MCF 10A (cell line): ENCODE data around the gene SS18. TPM values are rescaled to one million over a fixed set of nuclear protein-coding genes. Genes with fewer than 3 reads are reported as not detected.

Experiments used
- BruUV-seq: library from RNA; stranded (reverse); fragments of 400-500 nt; replicated peaks from 2 replicates; lab custom pipeline; 2021; lab: Mats Ljungman, UMichigan
- CTCF ChIA-PET: fragments of 300-600 bp; sonication (Branson Sonifier 250); formaldehyde crosslinking; extraction: SDS; loops from one replicate; lab custom pipeline; 2021; ENCODE audit warnings: antibody characterized with exemption, inconsistent platforms; lab: Yijun Ruan, JAX
- POLR2A ChIA-PET: fragments of 300-600, 350-650 bp; sonication (Branson Sonifier 250); formaldehyde crosslinking; extraction: SDS; loops from one replicate; lab custom pipeline; 2020; ENCODE audit warnings: antibody characterized with exemption, inconsistent platforms; lab: Yijun Ruan, JAX
- DNase-seq: peaks from one replicate; pipeline ENCODE4 v3.0.0-alpha.2; 2018; ENCODE audit not compliant: unreplicated experiment
- H3K27ac Mint-ChIP-seq: one replicate; pipeline ENCODE4 v1.8.0; 2022; ENCODE audit warnings: mild to moderate bottlenecking, low read depth, mixed read lengths; ENCODE audit not compliant: unreplicated experiment
- H3K27me3 Mint-ChIP-seq: one replicate; pipeline ENCODE4 v1.8.0; 2022; ENCODE audit warnings: mixed read lengths; ENCODE audit not compliant: insufficient read depth, unreplicated experiment
- H3K36me3 Mint-ChIP-seq: one replicate; pipeline ENCODE4 v1.8.0; 2022; ENCODE audit warnings: mild to moderate bottlenecking, moderate library complexity, mixed read lengths; ENCODE audit not compliant: insufficient read depth, unreplicated experiment
- H3K4me1 Mint-ChIP-seq: one replicate; pipeline ENCODE4 v1.8.0; 2022; ENCODE audit warnings: mixed read lengths; ENCODE audit not compliant: insufficient read depth, unreplicated experiment
- H3K4me3 Mint-ChIP-seq: one replicate; pipeline ENCODE4 v1.8.0; 2022; ENCODE audit warnings: mild to moderate bottlenecking, moderate library complexity, mixed read lengths; ENCODE audit not compliant: unreplicated experiment
- H3K9me3 Mint-ChIP-seq: one replicate; pipeline ENCODE4 v1.8.0; 2022; ENCODE audit warnings: mixed read lengths; ENCODE audit not compliant: unreplicated experiment
- intact Hi-C: fragments of 100-400 bp; cut with micrococcal nuclease; formaldehyde crosslinking; loops from 2 replicates; pipeline ENCODE4 v1.14.1; 2022
- total RNA-seq: library from RNA; stranded (reverse); gene quantifications from 2 replicates; pipeline ENCODE4 v1.2.3, GENCODE V29; 2022
- TF ChIP-seq, protein P1 (sequence below): fragments of 200-600 bp; IDR thresholded peaks from one replicate; pipeline ENCODE4 v1.8.0; 2022; ENCODE audit warnings: antibody characterized with exemption, mild to moderate bottlenecking; ENCODE audit not compliant: unreplicated experiment

SS18 gene
- total RNA-seq, 1 experiment from 2014 or later = 89.9 TPM

DNA sequence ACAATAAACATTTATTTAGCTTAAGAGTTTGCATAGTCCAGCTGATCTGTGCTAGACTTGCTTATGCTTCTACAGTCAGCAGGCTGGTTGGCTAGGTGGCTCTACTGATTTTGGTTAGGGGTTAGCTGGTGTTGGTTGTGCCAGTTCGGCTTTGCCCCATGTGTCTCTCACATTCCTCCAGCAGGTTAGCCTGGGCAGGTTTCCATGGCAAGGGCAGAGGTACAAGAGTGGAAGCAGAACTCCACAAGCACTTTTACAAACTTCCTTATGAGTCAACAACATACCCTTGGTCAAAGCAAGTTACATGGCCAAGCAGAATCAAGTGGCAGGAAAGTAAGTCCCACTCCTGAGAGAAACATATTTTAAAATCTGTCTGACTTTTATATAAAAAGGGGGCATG, 82.3 kb downstream of the SS18 start:
- TF ChIP-seq, protein P1, sequence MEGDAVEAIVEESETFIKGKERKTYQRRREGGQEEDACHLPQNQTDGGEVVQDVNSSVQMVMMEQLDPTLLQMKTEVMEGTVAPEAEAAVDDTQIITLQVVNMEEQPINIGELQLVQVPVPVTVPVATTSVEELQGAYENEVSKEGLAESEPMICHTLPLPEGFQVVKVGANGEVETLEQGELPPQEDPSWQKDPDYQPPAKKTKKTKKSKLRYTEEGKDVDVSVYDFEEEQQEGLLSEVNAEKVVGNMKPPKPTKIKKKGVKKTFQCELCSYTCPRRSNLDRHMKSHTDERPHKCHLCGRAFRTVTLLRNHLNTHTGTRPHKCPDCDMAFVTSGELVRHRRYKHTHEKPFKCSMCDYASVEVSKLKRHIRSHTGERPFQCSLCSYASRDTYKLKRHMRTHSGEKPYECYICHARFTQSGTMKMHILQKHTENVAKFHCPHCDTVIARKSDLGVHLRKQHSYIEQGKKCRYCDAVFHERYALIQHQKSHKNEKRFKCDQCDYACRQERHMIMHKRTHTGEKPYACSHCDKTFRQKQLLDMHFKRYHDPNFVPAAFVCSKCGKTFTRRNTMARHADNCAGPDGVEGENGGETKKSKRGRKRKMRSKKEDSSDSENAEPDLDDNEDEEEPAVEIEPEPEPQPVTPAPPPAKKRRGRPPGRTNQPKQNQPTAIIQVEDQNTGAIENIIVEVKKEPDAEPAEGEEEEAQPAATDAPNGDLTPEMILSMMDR = no peak
- intact Hi-C loops = no loop called here
- Mint-ChIP-seq H3K4me3 (no peak overlapping the region), H3K36me3 (peaks cover 40% of the 10 kb centered on the region), H3K4me1 (no peaks in the 10 kb centered on the region), H3K27ac (no peak overlapping the region), H3K27me3 (no peaks in the 10 kb centered on the region), H3K9me3 (no peaks in the 10 kb centered on the region)
- CTCF ChIA-PET = interaction anchor here (0.6 kb wide), 1 partner anchor 154 kb away, joined by 3 read pairs; no protein-coding TSS in a partner anchor
- no peak for DNase-seq
- no TSS peak for BruUV-seq
- POLR2A ChIA-PET = interaction anchor here (0.9 kb wide), 1 partner anchor 8 kb away, joined by 3 read pairs; no protein-coding TSS in a partner anchor

DNA sequence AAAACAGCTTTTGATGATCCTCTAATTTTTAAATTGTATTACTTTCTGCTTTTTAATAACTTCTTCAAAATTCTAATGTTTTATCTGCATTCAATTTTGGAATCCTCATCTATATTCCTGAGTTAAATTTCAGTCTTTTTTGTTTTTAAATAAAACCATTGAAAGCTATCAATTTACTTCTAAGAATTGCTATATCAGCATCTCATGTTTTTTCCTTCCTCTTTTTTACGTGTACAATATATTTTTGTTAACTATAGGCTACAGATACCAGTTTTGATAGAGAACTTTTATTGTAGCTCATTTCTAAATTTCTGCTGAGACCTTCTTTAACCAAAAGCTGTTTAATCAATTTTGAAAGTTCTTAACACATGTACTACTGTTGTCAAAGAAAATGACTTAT, 84.5 kb downstream of the SS18 start:
- CTCF ChIA-PET = no interaction called here

DNA sequence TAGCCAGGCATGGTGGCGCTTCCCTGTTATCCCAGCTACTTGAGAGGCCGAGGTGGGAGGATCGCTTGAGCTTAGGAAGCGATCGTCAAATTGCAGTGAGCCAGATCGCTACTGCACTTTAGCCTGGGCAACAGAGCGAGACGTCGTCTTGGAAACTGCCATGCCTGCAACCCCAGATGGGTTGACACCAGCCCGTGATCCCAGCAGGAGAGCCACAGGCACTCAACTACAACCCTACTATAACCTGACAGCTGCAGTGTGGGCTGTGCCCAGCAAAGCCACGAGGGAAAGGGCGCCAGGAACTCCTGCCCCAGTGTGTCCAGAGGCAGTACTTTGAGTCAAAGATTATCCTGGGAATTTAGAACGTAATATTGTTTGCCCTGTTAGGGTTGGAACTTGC, 85.6 kb downstream of the SS18 start:
- TF ChIP-seq, protein P1 = no peak
- intact Hi-C loops = no loop called here
- Mint-ChIP-seq H3K27me3 (no peaks in the 10 kb centered on the region), H3K9me3 (no peaks in the 10 kb centered on the region), H3K4me3 (no peak overlapping the region), H3K27ac (no peak overlapping the region), H3K4me1 (no peaks in the 10 kb centered on the region), H3K36me3 (peaks cover 26% of the 10 kb centered on the region)
- ChIA-PET CTCF (interaction anchor here (0.6 to 1.4 kb wide), 4 partner anchors 9 to 84 kb away, joined by 3 to 6 read pairs (median 3); no protein-coding TSS in a partner anchor), POLR2A (no interaction called here)
- no peak for DNase-seq
- BruUV-seq = no TSS peak

More for the DNA sequence above, 84.5 kb downstream of the SS18 start:
- Mint-ChIP-seq H3K4me1 (no peaks in the 10 kb centered on the region), H3K27ac (no peak overlapping the region), H3K4me3 (no peak overlapping the region), H3K9me3 (no peaks in the 10 kb centered on the region), H3K36me3 (peaks cover 28% of the 10 kb centered on the region), H3K27me3 (no peaks in the 10 kb centered on the region)
- POLR2A ChIA-PET = interaction anchor here (0.7 to 0.8 kb wide), 2 partner anchors 11 to 115 kb away, joined by 4 to 5 read pairs; no protein-coding TSS in a partner anchor
- intact Hi-C loops = no loop called here
- TF ChIP-seq, protein P1 = no peak
- BruUV-seq = TSS peak; percentile 11
- no peak for DNase-seq

DNA sequence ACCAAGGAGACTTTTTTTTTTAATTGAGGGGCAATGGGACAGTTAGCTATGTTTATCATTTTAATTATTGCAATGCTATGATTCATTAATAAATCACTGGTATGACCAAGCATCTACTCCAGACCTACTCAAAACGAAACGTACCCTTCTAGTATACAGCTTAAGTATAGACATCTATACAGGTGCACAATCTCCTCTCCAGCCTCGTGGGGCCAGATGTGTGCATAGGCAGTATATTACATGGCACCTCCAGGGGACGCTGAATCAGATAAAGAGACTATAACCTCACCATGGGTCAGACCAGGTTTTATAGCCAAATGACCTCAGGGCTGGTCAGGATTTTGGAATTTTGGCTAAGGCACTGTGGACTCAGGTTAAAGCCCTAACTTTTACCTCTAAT, 86.6 kb downstream of the SS18 start:
- no peaks in the 10 kb centered on the region for H3K4me1 Mint-ChIP-seq
- DNase-seq = no peak
- H3K36me3 Mint-ChIP-seq = peaks cover 16% of the 10 kb centered on the region
- H3K27ac Mint-ChIP-seq = no peak overlapping the region
- no TSS peak for BruUV-seq
- H3K27me3 Mint-ChIP-seq = no peaks in the 10 kb centered on the region
- POLR2A ChIA-PET = interaction anchor here (1.2 kb wide), 1 partner anchor 10 kb away, joined by 3 read pairs; no protein-coding TSS in a partner anchor
- TF ChIP-seq, protein P1 = no peak
- intact Hi-C loops = no loop called here
- no peak overlapping the region for H3K4me3 Mint-ChIP-seq
- H3K9me3 Mint-ChIP-seq = no peaks in the 10 kb centered on the region
- CTCF ChIA-PET = interaction anchor here (0.5 to 1.4 kb wide), 6 partner anchors 10 to 1124 kb away, joined by 3 to 6 read pairs (median 3); no protein-coding TSS in a partner anchor
